ENCODE measurements around the gene THAP3.

- TF ChIP-seq CTCF (conservative IDR thresholded peaks at IDR 0.05 in 1 of 2, IDR thresholded peaks at IDR 0.05 in 1 of 2; ENCODE audit: extremely low read depth in 1 of 2, insufficient read depth in 1 of 2, low read depth in 1 of 2, low read length in 2 of 2) = no peak
- TF ChIP-seq EZH2 (IDR thresholded peaks at IDR 0.05; ENCODE audit: borderline replicate concordance, low read length) = no peak
Observed at GRCh38 chr1:6675941-6676340, 51.3 kb downstream of the THAP3 start.
